PC-9 (cell line): Measurements from ENCODE around the gene LONP1.

ENCODE experiments used
- EZH2 ChIP-seq: fragments of 200-600 bp; sonication (generic); IDR thresholded peaks from 2 replicates; pipeline ENCODE4 v1.8.0; 2017; ENCODE audit warnings: antibody characterized with exemption, low read depth
- TF ChIP-seq, protein P1 (sequence below): fragments of 200-600 bp; sonication (generic); conservative IDR thresholded peaks from 2 replicates; pipeline ENCODE4 v1.6.1; 2017; ENCODE audit warnings: mixed run types, antibody characterized with exemption, mild to moderate bottlenecking, moderate library complexity

DNA sequence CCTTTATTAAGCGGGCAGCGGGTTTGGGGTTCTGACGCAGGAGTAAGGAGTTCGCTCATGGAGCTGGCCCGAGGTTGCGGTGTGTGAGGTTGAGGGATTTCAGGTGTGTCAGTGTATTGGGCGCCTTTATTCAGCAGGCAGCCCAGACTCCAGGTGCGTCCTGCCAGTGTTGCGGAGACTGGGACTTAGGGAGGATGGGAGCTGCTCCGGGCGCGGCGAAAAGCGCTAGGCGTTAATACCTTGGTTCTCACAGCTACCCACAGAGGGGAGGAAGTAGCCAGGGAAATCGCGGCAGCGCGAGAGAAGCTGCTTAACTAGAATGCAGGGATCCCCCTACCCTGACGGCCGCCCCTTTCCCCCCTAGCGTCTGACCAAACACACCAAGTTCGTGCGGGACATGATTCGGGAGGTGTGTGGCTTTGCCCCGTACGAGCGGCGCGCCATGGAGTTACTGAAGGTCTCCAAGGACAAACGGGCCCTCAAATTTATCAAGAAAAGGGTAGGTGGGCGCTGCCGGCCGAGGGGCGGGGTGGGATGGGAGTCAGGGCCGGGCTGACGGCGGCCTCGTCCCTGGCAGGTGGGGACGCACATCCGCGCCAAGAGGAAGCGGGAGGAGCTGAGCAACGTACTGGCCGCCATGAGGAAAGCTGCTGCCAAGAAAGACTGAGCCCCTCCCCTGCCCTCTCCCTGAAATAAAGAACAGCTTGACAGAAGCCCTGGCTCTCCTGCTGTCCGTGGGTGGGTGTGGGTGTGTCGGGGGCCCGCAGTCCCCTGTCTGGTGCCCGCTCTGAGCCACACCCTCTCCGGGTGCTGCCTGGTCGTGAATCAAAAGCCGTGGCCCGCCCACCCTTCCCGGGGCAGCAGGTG is 28.8 kb downstream of the LONP1 start:
- TF ChIP-seq, protein P1, sequence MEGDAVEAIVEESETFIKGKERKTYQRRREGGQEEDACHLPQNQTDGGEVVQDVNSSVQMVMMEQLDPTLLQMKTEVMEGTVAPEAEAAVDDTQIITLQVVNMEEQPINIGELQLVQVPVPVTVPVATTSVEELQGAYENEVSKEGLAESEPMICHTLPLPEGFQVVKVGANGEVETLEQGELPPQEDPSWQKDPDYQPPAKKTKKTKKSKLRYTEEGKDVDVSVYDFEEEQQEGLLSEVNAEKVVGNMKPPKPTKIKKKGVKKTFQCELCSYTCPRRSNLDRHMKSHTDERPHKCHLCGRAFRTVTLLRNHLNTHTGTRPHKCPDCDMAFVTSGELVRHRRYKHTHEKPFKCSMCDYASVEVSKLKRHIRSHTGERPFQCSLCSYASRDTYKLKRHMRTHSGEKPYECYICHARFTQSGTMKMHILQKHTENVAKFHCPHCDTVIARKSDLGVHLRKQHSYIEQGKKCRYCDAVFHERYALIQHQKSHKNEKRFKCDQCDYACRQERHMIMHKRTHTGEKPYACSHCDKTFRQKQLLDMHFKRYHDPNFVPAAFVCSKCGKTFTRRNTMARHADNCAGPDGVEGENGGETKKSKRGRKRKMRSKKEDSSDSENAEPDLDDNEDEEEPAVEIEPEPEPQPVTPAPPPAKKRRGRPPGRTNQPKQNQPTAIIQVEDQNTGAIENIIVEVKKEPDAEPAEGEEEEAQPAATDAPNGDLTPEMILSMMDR = no peak
- no peak for TF ChIP-seq EZH2
